Panc1 (cell line): ENCODE results near the gene SIRPG. TPM values are rescaled to one million over a fixed set of nuclear protein-coding genes. Genes with fewer than 3 reads are reported as not detected.

ENCODE experiments used
- ATAC-seq: fragments of 200-7000 bp; cut with Tn5 transposase; 2 replicates; pipeline ENCODE4 v1.9.1; 2020; ENCODE audit warnings: mild to moderate bottlenecking, moderate library complexity
- BruUV-seq: library from RNA; stranded (reverse); fragments of 400-500 nt; replicated peaks from 2 replicates; lab custom pipeline; 2021; lab: Mats Ljungman, UMichigan
- CTCF ChIA-PET: fragments of 300-600 bp; sonication (Branson Sonifier 250); formaldehyde crosslinking; loops from one replicate; lab custom pipeline; 2022; ENCODE audit warnings: antibody characterized with exemption; lab: Charles Lee
- POLR2A ChIA-PET: fragments of 300-600 bp; sonication (Branson Sonifier 250); formaldehyde crosslinking; loops from one replicate; lab custom pipeline; 2022; ENCODE audit warnings: antibody characterized with exemption; lab: Charles Lee
- DNase-seq: peaks from one replicate; pipeline ENCODE4 v3.0.0-alpha.2; 2010; ENCODE audit warnings: low read depth, low spot score
- H3K27ac ChIP-seq: 2 replicates; pipeline ENCODE4 v1.5.1; 2011; ENCODE audit warnings: mild to moderate bottlenecking, low read length, inconsistent platforms
- H3K27me3 ChIP-seq: fragments of 200-500 bp; sonication (Bioruptor generic); 2 replicates; pipeline ENCODE4 v1.6.0; 2014; ENCODE audit warnings: low read length, inconsistent platforms; ENCODE audit not compliant: control insufficient read depth, insufficient read depth
- H3K36me3 ChIP-seq: fragments of 200-500 bp; sonication (Bioruptor generic); 2 replicates; pipeline ENCODE4 v1.5.1; 2014; ENCODE audit warnings: inconsistent platforms, mild to moderate bottlenecking, low read length, moderate library complexity; ENCODE audit not compliant: control insufficient read depth, insufficient read depth
- H3K4me1 ChIP-seq: 2 replicates; pipeline ENCODE4 v1.5.1; 2011; ENCODE audit warnings: inconsistent platforms, mild to moderate bottlenecking, low read length, moderate library complexity; ENCODE audit not compliant: control insufficient read depth, insufficient read depth
- H3K4me3 ChIP-seq, 2 experiments: 2 replicates each; pipeline ENCODE4 v1.5.1; 2011 to 2012; ENCODE audit warnings: low read depth in 2 of 2, low read length in 2 of 2, mild to moderate bottlenecking in 2 of 2, inconsistent platforms in 1 of 2, moderate library complexity in 1 of 2
- H3K9me3 ChIP-seq: fragments of 200-500 bp; sonication (Bioruptor generic); 2 replicates; pipeline ENCODE4 v1.5.1; 2014; ENCODE audit warnings: low read depth, mild to moderate bottlenecking, inconsistent platforms, low read length, moderate library complexity; ENCODE audit not compliant: control insufficient read depth, insufficient read depth
- POLR2AphosphoS5 ChIP-seq: IDR thresholded peaks from 2 replicates; pipeline ENCODE4 v1.6.1; 2012; ENCODE audit warnings: mild to moderate bottlenecking, low read depth, low read length, moderate library complexity
- REST ChIP-seq, 2 experiments: IDR thresholded peaks; 2 replicates each; pipeline ENCODE4 v1.6.1; 2011 to 2012; ENCODE audit warnings: low read depth in 2 of 2, control low read depth in 1 of 2, low read length in 1 of 2, mild to moderate bottlenecking in 1 of 2, moderate library complexity in 1 of 2; ENCODE audit not compliant: insufficient read depth in 1 of 2
- SIN3A ChIP-seq: IDR thresholded peaks from 2 replicates; pipeline ENCODE4 v1.6.1; 2012; ENCODE audit warnings: low read depth, mild to moderate bottlenecking, low read length, moderate library complexity, borderline replicate concordance; ENCODE audit not compliant: insufficient read depth
- TCF7L2 ChIP-seq: IDR thresholded peaks from 2 replicates; pipeline ENCODE4 v1.6.1; 2011; ENCODE audit warnings: mild to moderate bottlenecking, low read depth, low read length, inconsistent platforms
- in situ Hi-C: cut with HindIII; loops from 2 replicates; pipeline ENCODE4 v1.10.0; 2016; ENCODE audit warnings: low sequenced_read_pairs, low pct_unique_long_range_greater_than_20kb
- intact Hi-C: fragments of 100-400 bp; cut with micrococcal nuclease; formaldehyde crosslinking; loops from one replicate; pipeline ENCODE4 v1.10.0; 2022; ENCODE audit not compliant: unreplicated experiment
- total RNA-seq: library from RNA; stranded (reverse); gene quantifications from one replicate; pipeline ENCODE4 v1.2.1, GENCODE V29; 2021; ENCODE audit not compliant: unreplicated experiment
- TF ChIP-seq, protein P1 (sequence below): fragments of 450-650 bp; IDR thresholded peaks from 2 replicates; pipeline ENCODE4 v1.5.1; 2017; ENCODE audit warnings: mild to moderate bottlenecking

Gene SIRPG
- total RNA-seq, 1 experiment from 2014 or later = not detected

DNA sequence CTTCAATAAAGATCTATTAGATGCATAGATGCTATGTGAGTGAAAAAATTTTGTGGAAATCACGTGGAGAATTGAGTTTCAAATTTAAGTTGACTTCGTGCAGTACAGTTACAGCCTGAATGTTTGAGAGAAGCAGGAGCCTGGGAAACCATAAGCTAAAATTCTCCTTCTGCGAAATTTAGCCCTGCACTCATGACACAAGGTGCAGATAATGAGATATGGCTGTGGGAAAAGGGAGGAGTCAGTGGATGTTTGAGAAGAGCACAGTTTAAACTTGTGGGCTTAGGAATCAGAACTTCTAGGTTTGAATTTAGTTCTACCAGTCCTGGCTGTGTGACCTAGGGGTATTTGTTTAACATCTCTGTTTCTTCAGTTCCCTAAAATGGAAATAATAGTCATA is 32.1 kb upstream of the SIRPG start:
- no peaks in the 10 kb centered on the region for H3K9me3 ChIP-seq
- H3K27me3 ChIP-seq = peaks cover 17% of the 10 kb centered on the region
- ATAC-seq (no peak), DNase-seq (no peak)
- in situ Hi-C loops (no loop called here), intact Hi-C loops (no loop called here)
- no peaks in the 10 kb centered on the region for H3K4me1 ChIP-seq
- H3K36me3 ChIP-seq = no peaks in the 10 kb centered on the region; the same call in 1 of the 2 replicates
- no TSS peak for BruUV-seq
- ChIA-PET POLR2A (no interaction called here), CTCF (no interaction called here)
- TF ChIP-seq, protein P1, sequence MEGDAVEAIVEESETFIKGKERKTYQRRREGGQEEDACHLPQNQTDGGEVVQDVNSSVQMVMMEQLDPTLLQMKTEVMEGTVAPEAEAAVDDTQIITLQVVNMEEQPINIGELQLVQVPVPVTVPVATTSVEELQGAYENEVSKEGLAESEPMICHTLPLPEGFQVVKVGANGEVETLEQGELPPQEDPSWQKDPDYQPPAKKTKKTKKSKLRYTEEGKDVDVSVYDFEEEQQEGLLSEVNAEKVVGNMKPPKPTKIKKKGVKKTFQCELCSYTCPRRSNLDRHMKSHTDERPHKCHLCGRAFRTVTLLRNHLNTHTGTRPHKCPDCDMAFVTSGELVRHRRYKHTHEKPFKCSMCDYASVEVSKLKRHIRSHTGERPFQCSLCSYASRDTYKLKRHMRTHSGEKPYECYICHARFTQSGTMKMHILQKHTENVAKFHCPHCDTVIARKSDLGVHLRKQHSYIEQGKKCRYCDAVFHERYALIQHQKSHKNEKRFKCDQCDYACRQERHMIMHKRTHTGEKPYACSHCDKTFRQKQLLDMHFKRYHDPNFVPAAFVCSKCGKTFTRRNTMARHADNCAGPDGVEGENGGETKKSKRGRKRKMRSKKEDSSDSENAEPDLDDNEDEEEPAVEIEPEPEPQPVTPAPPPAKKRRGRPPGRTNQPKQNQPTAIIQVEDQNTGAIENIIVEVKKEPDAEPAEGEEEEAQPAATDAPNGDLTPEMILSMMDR = no peak
- no peak for TF ChIP-seq REST (IDR thresholded peaks at IDR 0.05; ENCODE audit: insufficient read depth in 1 of 2, low read depth in 2 of 2, low read length in 1 of 2)
- TF ChIP-seq TCF7L2 = no peak
- no peak for TF ChIP-seq POLR2AphosphoS5
- no peak overlapping the region for H3K27ac ChIP-seq
- no peak overlapping the region for H3K4me3 ChIP-seq

DNA sequence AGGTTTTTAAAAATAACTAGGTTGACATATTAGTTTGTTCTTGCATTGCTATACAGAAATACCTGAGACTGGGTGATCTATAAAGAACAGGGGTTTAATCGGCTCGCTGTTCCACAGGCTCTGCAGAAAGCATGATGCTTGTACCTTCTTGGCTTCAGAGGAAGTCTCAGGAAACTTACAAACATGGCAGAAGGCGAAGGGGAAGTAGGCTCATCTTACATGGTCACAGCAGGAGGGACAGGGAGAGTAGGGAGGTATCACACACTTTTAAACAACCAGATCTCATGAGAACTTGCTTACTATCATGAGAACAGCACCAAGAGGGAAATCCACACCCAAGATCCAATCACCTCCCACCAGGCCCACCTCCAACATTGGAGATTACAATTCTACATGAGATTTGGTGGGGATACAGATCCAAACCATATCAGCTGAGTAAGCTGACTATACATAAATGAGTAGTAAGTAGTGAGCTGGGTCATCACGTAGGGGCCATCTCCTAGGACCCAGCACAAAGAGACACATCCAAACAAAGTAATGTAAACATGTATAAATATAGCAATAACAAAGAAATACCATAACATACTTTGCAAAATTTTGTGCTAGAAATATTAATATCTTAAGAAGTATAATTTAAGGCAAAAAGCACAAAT is 31.4 kb upstream of the SIRPG start:
- Histone ChIP-seq H3K9me3 (no peaks in the 10 kb centered on the region), H3K36me3 (no peaks in the 10 kb centered on the region; the same call in 1 of the 2 replicates), H3K27me3 (peaks cover 17% of the 10 kb centered on the region), H3K4me1 (no peaks in the 10 kb centered on the region), H3K27ac (no peak overlapping the region), H3K4me3 (no peak overlapping the region)
- no peak for ATAC-seq
- POLR2A ChIA-PET = no interaction called here
- DNase-seq = no peak
- no peak for TF ChIP-seq TCF7L2
- TF ChIP-seq POLR2AphosphoS5 = no peak
- no peak for TF ChIP-seq REST (IDR thresholded peaks at IDR 0.05; ENCODE audit: insufficient read depth in 1 of 2, low read depth in 2 of 2, low read length in 1 of 2)
- TF ChIP-seq, protein P1 = no peak
- no peak for TF ChIP-seq SIN3A
- CTCF ChIA-PET = no interaction called here
- in situ Hi-C loops = no loop called here
- intact Hi-C loops = no loop called here
- no TSS peak for BruUV-seq
